ENCODE measurements around the gene VPS37B.

VPS37B gene

GRCh38 chr12:122937622-122938091 lies 41.7 kb upstream of the VPS37B start:
- H3K27ac ChIP-seq = no peak overlapping the region
- no peak for DNase-seq (ENCODE audit: low spot score)
- no peak for TF ChIP-seq CTCF (IDR thresholded peaks at IDR 0.05)
- H3K4me3 ChIP-seq = no peak overlapping the region

DNA sequence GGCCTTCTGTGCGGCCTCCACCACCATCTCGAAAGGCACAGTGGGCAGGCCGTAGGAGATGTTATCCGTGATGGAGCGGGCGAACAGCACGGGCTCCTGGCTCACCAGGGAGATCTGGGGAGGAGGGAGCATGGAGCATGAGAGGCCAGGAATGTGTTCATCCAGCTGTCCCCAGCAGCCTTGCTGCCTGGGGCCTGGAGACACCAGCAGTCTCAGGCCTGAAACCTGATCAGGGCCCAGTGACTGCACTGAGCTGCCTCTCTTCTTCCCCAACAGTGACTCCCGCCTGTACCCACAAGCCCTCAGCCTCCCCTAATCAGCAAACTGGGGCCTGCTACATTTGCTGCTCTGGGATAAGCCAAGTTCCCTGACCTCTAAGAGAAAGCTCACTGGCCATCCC lies 39.4 kb upstream of the VPS37B start:
- no peak overlapping the region for H3K27ac ChIP-seq
- TF ChIP-seq CTCF (IDR thresholded peaks at IDR 0.05) = no peak
- DNase-seq (ENCODE audit: low spot score) = no peak
- no peak overlapping the region for H3K4me3 ChIP-seq

- DNase-seq (ENCODE audit: low spot score) = no peak
- Histone ChIP-seq H3K4me3 (no peak overlapping the region), H3K27ac (no peak overlapping the region)
- no peak for TF ChIP-seq CTCF (IDR thresholded peaks at IDR 0.05)
Measured at GRCh38 chr12:122934722-122935121, 38.8 kb upstream of the VPS37B start.

DNA sequence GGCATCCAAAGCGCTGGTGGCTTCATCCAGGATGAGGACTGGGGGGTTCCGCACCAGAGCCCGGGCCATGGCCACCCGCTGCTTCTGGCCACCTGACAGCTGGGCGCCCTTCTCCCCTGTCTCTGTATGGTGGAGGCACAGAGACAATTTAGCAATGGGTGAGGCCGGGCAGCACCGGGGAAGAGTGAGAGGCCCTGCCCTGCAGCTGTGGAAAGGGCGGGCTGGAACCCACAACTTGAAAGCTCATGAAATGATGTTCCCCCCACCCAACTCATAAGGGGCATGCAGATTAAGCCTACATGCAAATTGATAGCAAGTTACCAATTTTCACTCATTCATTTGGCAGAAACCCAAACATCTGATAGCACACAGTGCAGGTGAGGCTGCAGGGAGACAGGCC lies 36.3 kb upstream of the VPS37B start:
- DNase-seq (ENCODE audit: low spot score) = no peak
- H3K4me3 ChIP-seq = no peak overlapping the region

DNA sequence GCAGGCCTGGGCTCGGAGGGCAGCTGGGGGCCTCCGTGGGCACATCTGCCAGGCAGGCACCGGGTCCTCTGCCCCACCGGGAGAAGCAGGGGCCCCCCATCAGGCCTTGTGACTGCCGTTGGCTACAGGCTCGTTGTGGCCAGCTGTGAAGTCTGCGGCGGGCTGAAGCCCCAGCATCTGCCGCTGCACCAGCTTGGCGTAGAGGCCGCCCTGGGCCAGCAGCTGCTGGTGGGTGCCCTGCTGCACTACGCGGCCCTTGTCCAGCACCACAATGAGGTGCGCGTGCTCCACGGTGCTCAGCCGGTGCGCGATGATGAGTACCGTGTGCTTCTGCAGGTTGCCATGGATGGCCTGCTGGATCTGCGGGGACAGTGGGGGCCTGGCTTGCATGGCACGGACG lies 33.9 kb upstream of the VPS37B start:
- DNase-seq (ENCODE audit: low spot score) = no peak
- Histone ChIP-seq H3K27ac (no peak overlapping the region), H3K4me3 (no peak overlapping the region)
- no peak for TF ChIP-seq CTCF (IDR thresholded peaks at IDR 0.05)

More for the DNA sequence above, 36.3 kb upstream of the VPS37B start:
- H3K27ac ChIP-seq = no peak overlapping the region
- TF ChIP-seq CTCF (IDR thresholded peaks at IDR 0.05) = no peak

DNA sequence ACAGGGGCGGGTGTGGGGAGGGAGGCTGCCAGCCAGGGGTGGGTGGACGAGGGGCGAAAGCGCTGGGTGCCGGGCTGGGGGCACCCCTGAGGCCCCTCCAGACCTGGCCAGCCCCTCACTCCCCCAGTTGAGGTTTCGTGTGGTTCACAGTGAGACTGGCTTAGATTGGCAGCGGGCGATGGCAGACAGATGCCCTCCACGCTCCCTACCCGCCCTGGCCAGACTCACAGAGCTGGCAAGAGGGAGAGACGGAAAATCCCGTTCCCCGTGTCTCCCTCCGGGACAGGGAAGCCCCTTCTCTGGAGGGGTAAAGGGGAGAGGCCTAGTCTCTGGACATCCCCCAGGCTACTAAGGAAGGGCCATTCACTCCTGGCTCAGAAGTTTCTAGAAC lies 33.2 kb upstream of the VPS37B start:
- Histone ChIP-seq H3K4me3 (no peak overlapping the region), H3K27ac (no peak overlapping the region)
- DNase-seq (ENCODE audit: low spot score) = no peak
- no peak for TF ChIP-seq CTCF (IDR thresholded peaks at IDR 0.05)

GRCh38 chr12:122928404-122929147 lies 32.7 kb upstream of the VPS37B start:
- DNase-seq (ENCODE audit: low spot score) = no peak
- Histone ChIP-seq H3K27ac (no peak overlapping the region), H3K4me3 (no peak overlapping the region)
- no peak for TF ChIP-seq CTCF (IDR thresholded peaks at IDR 0.05)
